HG03558 (cell line): ENCODE measurements around the gene SEMA6A.
A peak's percentile ranks its signal among the peaks of the same experiment; 100 is the strongest.

Source experiments
- ATAC-seq: cut with Tn5 transposase; IDR thresholded peaks from one replicate; pipeline ENCODE4 v1.9.1; 2021; ENCODE audit warnings: moderate number of reproducible peaks; ENCODE audit not compliant: unreplicated experiment; ENCODE audit errors: extremely low read depth

Gene SEMA6A, protein sequence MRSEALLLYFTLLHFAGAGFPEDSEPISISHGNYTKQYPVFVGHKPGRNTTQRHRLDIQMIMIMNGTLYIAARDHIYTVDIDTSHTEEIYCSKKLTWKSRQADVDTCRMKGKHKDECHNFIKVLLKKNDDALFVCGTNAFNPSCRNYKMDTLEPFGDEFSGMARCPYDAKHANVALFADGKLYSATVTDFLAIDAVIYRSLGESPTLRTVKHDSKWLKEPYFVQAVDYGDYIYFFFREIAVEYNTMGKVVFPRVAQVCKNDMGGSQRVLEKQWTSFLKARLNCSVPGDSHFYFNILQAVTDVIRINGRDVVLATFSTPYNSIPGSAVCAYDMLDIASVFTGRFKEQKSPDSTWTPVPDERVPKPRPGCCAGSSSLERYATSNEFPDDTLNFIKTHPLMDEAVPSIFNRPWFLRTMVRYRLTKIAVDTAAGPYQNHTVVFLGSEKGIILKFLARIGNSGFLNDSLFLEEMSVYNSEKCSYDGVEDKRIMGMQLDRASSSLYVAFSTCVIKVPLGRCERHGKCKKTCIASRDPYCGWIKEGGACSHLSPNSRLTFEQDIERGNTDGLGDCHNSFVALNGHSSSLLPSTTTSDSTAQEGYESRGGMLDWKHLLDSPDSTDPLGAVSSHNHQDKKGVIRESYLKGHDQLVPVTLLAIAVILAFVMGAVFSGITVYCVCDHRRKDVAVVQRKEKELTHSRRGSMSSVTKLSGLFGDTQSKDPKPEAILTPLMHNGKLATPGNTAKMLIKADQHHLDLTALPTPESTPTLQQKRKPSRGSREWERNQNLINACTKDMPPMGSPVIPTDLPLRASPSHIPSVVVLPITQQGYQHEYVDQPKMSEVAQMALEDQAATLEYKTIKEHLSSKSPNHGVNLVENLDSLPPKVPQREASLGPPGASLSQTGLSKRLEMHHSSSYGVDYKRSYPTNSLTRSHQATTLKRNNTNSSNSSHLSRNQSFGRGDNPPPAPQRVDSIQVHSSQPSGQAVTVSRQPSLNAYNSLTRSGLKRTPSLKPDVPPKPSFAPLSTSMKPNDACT

GRCh38 chr5:116574367-116575325 is at the start of gene SEMA6A:
Gene SEMA6A, minus strand, starts transcription at chr5:116574823. Its CDS starts 69,879 bp downstream, at chr5:116504944.
- ATAC-seq, result peak; percentile 36

DNA sequence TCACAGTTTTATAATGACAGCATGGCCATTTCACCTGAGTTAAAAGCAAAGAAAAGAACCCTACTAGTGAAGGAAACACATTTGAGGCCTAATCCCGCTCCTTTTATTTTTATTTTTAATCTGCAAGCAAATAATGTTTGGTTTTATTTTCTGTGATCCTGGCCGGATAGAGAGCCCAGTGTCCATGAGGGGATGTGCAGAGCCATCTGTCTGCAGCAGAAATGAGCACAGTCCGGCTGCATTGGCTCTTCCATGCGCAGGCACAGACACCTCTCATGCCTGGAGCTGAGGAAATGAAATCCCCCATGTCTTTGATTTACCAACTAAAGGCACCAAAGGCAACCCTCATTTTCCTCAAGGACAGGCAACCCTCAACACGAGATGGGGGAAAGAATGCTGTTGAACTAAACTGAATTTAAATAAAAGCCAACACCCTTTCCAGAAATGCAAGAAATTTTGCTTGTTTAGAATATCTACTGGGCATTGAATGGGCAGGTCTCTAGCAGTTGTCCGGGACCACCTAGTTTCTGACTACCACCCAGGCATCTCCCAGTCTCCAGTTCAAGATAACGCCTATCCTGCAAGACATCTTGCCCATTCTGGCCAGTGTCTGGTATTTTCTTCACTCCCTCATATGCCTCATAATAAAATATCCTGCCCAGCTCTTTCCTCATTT is 47.9 kb upstream of the SEMA6A start:
- ATAC-seq, result no peak

GRCh38 chr5:116621599-116621998 is 47.0 kb upstream of the SEMA6A start:
- ATAC-seq, result no peak

GRCh38 chr5:116616876-116617275 is 42.3 kb upstream of the SEMA6A start:
- no peak for ATAC-seq

GRCh38 chr5:116614603-116614920 is 39.9 kb upstream of the SEMA6A start:
- ATAC-seq, result no peak

DNA sequence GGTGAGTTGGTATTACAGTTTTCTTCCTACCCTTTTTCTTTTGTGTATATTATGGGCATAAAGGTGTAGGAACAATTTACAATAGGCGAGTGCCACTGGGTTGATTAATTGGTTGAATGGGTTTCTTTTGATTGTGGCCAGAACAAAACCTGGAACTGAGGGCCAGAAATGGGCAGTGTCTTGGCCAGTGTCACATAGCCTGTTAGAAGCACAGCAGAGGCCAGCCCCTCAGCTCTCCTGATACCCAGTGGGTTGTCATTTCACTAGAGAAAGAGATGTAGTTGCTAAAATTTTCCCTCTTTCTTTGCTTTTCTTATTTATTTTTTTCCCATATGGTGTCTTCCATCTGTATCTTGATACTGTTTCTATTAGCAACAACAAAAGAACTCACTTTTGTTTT is 38.8 kb upstream of the SEMA6A start:
- peak; percentile 13 for ATAC-seq

DNA sequence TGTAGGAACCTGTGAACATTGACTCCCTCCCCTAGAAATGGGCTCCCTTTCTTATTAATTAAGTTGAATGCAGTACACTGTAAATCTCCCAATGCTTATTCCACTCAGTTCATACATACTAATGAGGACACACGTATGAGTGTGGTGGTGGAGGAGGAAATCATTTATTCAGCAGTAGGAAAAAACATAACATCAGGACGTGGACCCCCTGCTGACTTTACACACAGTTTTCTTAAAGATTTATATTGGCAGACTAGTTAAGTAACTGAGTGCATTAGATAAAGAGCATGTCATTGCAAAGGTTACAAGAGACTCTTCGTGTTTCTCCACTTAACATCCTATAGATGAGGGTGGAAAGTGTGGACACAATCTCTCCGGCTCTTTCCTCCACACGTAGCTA is 37.8 kb upstream of the SEMA6A start:
- ATAC-seq, result no peak

- no peak for ATAC-seq
Observed at GRCh38 chr5:116605310-116606070, 30.9 kb upstream of the SEMA6A start.

DNA sequence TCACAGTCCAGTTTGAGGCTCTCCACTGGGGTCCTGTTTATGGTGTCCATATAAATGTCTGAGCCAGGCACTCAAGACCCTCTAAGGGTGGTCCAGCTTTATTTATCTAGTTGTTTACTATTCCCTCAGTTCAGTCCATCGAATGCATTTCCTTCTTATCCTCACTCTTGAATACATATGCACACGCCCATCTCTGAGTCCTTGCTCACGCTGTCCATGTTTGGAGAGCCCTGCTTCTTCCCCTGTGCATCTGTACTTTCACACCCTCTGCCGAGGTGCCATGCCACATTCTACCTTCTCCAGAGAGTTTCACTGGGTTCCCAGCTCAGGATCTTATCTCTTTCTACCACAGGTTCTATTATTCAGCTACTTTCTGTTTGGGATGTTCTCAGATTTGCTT is 30.2 kb upstream of the SEMA6A start:
- no peak for ATAC-seq

GRCh38 chr5:116600876-116601275 is 26.3 kb upstream of the SEMA6A start:
- ATAC-seq, result no peak

- no peak for ATAC-seq
Observed at GRCh38 chr5:116598911-116599310, 24.3 kb upstream of the SEMA6A start.

GRCh38 chr5:116595498-116595897 is 20.9 kb upstream of the SEMA6A start:
- ATAC-seq, result no peak

GRCh38 chr5:116593340-116593739 is 18.7 kb upstream of the SEMA6A start:
- no peak for ATAC-seq

DNA sequence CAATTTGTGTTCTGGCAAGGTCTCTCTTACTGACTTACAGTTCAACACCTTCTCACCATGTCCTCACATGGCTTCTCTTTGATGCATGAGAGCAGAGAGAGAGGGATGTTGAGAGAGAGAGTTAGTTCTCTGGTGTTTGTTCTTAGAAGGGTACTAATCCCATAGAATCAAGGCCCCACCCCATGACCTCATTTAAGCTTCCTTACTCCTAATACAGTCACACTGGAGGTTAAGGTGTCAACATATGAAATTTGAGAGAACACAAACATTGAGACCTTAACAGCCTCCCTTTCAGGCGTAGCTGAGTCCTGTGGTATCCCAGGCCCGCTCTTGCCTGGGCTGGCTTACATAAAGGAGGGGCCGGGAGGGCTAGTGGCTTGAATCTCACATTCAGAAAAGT is 10.6 kb upstream of the SEMA6A start:
- no peak for ATAC-seq

DNA sequence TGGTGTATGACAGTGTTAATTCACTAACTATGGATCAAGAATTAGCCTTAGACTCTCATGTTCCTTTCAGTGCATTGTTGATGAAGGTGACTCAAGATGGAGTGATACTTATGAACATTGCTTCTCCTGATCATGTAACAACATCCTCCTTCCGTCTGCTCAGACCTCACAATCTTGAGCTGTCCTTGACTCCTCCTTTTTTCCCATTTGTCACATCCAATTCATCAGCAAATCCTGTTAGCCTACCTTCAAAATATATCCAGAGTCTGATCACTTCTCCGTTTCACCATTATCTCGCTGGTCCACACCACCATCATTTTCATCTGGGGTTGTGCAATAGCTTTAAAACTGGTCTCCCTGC is 9.2 kb upstream of the SEMA6A start:
- ATAC-seq, result no peak

DNA sequence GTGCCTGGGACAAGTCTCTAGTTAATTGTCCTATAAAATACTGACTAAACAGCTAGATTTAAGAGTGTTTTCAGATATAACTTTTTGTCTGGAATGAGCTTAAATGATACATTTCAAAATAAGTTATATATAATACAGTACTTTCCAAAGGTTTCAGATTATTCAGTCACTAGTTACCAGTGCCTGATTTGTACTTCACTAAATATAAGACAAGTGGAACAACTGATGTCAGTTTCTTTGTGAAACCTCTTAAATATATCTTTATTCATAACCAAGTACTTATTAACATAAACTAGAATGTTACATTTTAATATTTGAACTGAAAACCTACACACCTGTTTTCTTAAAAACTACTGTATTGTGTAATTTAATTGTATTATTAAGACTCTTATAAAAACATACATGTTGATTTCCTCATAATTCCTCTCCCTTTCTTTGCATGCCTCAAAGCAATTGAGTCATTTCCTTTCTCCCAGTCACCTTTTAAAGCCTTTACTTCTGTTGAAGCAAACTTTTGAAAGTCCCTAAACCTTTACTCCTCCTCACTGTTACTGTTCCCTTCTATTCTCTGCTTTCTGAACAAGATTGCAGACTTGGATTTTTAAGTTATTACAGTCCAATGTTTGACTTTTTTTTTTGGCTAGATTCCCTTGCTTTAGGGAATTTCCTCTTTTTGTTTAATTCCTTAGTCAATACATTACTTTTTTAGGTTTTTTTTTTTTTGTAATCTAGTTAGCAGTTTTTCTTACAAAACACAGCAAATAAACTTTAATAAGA is 8.7 kb upstream of the SEMA6A start:
- no peak for ATAC-seq

GRCh38 chr5:116581910-116582309 is 7.3 kb upstream of the SEMA6A start:
- no peak for ATAC-seq

GRCh38 chr5:116579144-116579543 is 4.5 kb upstream of the SEMA6A start:
- no peak for ATAC-seq
